CD4-positive, CD25-positive, alpha-beta regulatory T cell (primary cell): ENCODE results near the gene AGPAT4. TPM values are rescaled to one million over a fixed set of nuclear protein-coding genes. Genes with fewer than 3 reads are reported as not detected.
"Not testable (repeated sequence)": the region's sequence is repeated elsewhere in the genome, so short reads cannot be mapped to it uniquely, and the experiment has no call there.

Experiments used
- ATAC-seq, 2 donors: fragments of 150-1000 bp; cut with Tn5 transposase; one replicate each; pipeline ENCODE4 v1.10.0; 2021; ENCODE audit warnings: low read depth in 2 of 2, moderate number of reproducible peaks in 2 of 2, moderate library complexity in 1 of 2
- DNase-seq, 3 donors: peaks; one replicate each; pipeline versions ENCODE4 v3.0.0 to v3.0.0-alpha.2; 2012 to 2022; ENCODE audit warnings: mixed read lengths in 1 of 3
- H3K27ac ChIP-seq: one replicate; pipeline ENCODE4 v1.7.0; 2013; ENCODE audit warnings: mild to moderate bottlenecking, low read length; ENCODE audit not compliant: insufficient read depth, poor library complexity, severe bottlenecking
- H3K27me3 ChIP-seq: one replicate; pipeline ENCODE4 v1.7.0; 2013; ENCODE audit warnings: low read length; ENCODE audit not compliant: control insufficient read depth, insufficient read depth
- H3K36me3 ChIP-seq: one replicate; pipeline ENCODE4 v1.7.0; 2013; ENCODE audit warnings: mild to moderate bottlenecking, low read length, moderate library complexity; ENCODE audit not compliant: control insufficient read depth, insufficient read depth
- H3K4me1 ChIP-seq: 2 replicates; pipeline ENCODE4 v1.7.0; 2013; ENCODE audit warnings: mild to moderate bottlenecking, low read length; ENCODE audit not compliant: insufficient read depth, control insufficient read depth, poor library complexity, severe bottlenecking
- H3K4me3 ChIP-seq: one replicate; pipeline ENCODE4 v1.7.0; 2013; ENCODE audit warnings: low read depth, mild to moderate bottlenecking, low read length, moderate library complexity
- H3K9me3 ChIP-seq, 2 experiments: 1 replicate in 1 of 2; 2 replicates in 1 of 2; pipeline ENCODE4 v1.7.0; 2013; ENCODE audit warnings: low read length in 2 of 2, mild to moderate bottlenecking in 1 of 2, moderate library complexity in 1 of 2; ENCODE audit not compliant: control insufficient read depth in 2 of 2
- H3K27ac Mint-ChIP-seq, 3 donors: one replicate each; pipeline ENCODE4 v1.8.0; 2020 to 2022; ENCODE audit warnings: mild to moderate bottlenecking in 3 of 3, mixed read lengths in 3 of 3, moderate library complexity in 2 of 3
- H3K27me3 Mint-ChIP-seq: one replicate; pipeline ENCODE4 v1.8.0; 2022; ENCODE audit warnings: mild to moderate bottlenecking, mixed read lengths
- H3K36me3 Mint-ChIP-seq: one replicate; pipeline ENCODE4 v1.8.0; 2020; ENCODE audit warnings: mixed read lengths
- H3K4me1 Mint-ChIP-seq, 4 donors: one replicate each; pipeline ENCODE4 v1.8.0; 2020 to 2022; ENCODE audit warnings: mixed read lengths in 4 of 4, mild to moderate bottlenecking in 1 of 4
- H3K4me3 Mint-ChIP-seq, 4 donors: one replicate each; pipeline ENCODE4 v1.8.0; 2020 to 2022; ENCODE audit warnings: mild to moderate bottlenecking in 4 of 4, mixed read lengths in 4 of 4, moderate library complexity in 3 of 4
- H3K9me3 Mint-ChIP-seq, 7 donors: one replicate each; pipeline ENCODE4 v1.8.0; 2020 to 2022; ENCODE audit warnings: mixed read lengths in 7 of 7, mild to moderate bottlenecking in 3 of 7, moderate library complexity in 2 of 7
- polyA plus RNA-seq, 4 donors: library from polyadenylated mRNA; unstranded; fragments of 300-500 nt; fragmentation: Illumina TruSeq; gene quantifications; one replicate each; pipeline ENCODE4 v1.2.3, GENCODE V29; 2021
- total RNA-seq: library from RNA; stranded (reverse); gene quantifications from one replicate; pipeline ENCODE4 v1.2.3, GENCODE V29; 2022

Gene AGPAT4
- 14.6 TPM for total RNA-seq
- polyA plus RNA-seq, result 1 to 10 TPM; 2.4 to 4.7 (median 3.9) TPM

- H3K9me3 Mint-ChIP-seq, result peaks cover 0 to 4% (median 0%) of the 10 kb centered on the region in 7 donors
- Histone ChIP-seq H3K27ac (peak within 1 kb of the TSS; percentile 76), H3K36me3 (no peaks in the 10 kb centered on the region), H3K4me1 (peaks cover 24% of the 10 kb centered on the region), H3K4me3 (peak within 1 kb of the TSS; percentile 91), H3K9me3 (no peaks in the 10 kb centered on the region), H3K27me3 (peaks cover 3% of the 10 kb centered on the region)
- peak within 1 kb of the TSS; percentile 91 to 98 (median 93) for H3K4me3 Mint-ChIP-seq
- H3K4me1 Mint-ChIP-seq, result peaks cover 24 to 28% (median 26%) of the 10 kb centered on the region in 4 donors
- DNase-seq (peak; percentile 66 to 94 (median 84)), ATAC-seq (peak; percentile 97)
- H3K36me3 Mint-ChIP-seq, result no peaks in the 10 kb centered on the region
- H3K27ac Mint-ChIP-seq, result peak within 1 kb of the TSS; percentile 81 to 98 (median 92)
- peaks cover 21% of the 10 kb centered on the region for H3K27me3 Mint-ChIP-seq
Observed at GRCh38 chr6:161273752-161274487, at the start of gene AGPAT4. Gene AGPAT4, minus strand, starts transcription at chr6:161274061. Its CDS starts 41,848 bp downstream, at chr6:161232213.

GRCh38 chr6:161319231-161319630 lies 45.4 kb upstream of the AGPAT4 start:
- H3K4me1 Mint-ChIP-seq, result no peaks in the 10 kb centered on the region
- DNase-seq (no peak), ATAC-seq (no peak)
- peaks cover 15% of the 10 kb centered on the region for H3K27me3 Mint-ChIP-seq
- H3K9me3 ChIP-seq, result no peaks in the 10 kb centered on the region
- no peaks in the 10 kb centered on the region for H3K36me3 Mint-ChIP-seq
- no peak overlapping the region for H3K27ac Mint-ChIP-seq
- no peaks in the 10 kb centered on the region for H3K36me3 ChIP-seq
- H3K4me3 Mint-ChIP-seq, result no peak overlapping the region
- H3K4me3 ChIP-seq, result no peak overlapping the region
- no peaks in the 10 kb centered on the region for H3K4me1 ChIP-seq
- no peaks in the 10 kb centered on the region for H3K27me3 ChIP-seq
- H3K27ac ChIP-seq, result no peak overlapping the region
- H3K9me3 Mint-ChIP-seq, result peaks cover 0 to 4% (median 3%) of the 10 kb centered on the region in 7 donors

GRCh38 chr6:161318456-161318855 lies 44.6 kb upstream of the AGPAT4 start:
- Histone ChIP-seq H3K36me3 (no peaks in the 10 kb centered on the region), H3K27ac (no peak overlapping the region), H3K4me3 (no peak overlapping the region), H3K4me1 (no peaks in the 10 kb centered on the region), H3K9me3 (no peaks in the 10 kb centered on the region), H3K27me3 (no peaks in the 10 kb centered on the region)
- H3K4me1 Mint-ChIP-seq, result no peaks in the 10 kb centered on the region
- H3K4me3 Mint-ChIP-seq, result no peak overlapping the region
- peaks cover 14% of the 10 kb centered on the region for H3K27me3 Mint-ChIP-seq
- ATAC-seq (no peak), DNase-seq (no peak)
- no peak overlapping the region for H3K27ac Mint-ChIP-seq
- H3K9me3 Mint-ChIP-seq, result peaks cover 0 to 4% (median 3%) of the 10 kb centered on the region in 7 donors
- no peaks in the 10 kb centered on the region for H3K36me3 Mint-ChIP-seq

GRCh38 chr6:161316531-161316930 lies 42.7 kb upstream of the AGPAT4 start:
- Histone ChIP-seq H3K27me3 (no peaks in the 10 kb centered on the region), H3K9me3 (no peaks in the 10 kb centered on the region), H3K4me1 (no peaks in the 10 kb centered on the region), H3K27ac (no peak overlapping the region), H3K36me3 (no peaks in the 10 kb centered on the region), H3K4me3 (no peak overlapping the region)
- H3K9me3 Mint-ChIP-seq, result peaks cover 0 to 4% (median 0%) of the 10 kb centered on the region in 7 donors
- H3K27me3 Mint-ChIP-seq, result peaks cover 6% of the 10 kb centered on the region
- H3K27ac Mint-ChIP-seq, result no peak overlapping the region
- no peaks in the 10 kb centered on the region for H3K4me1 Mint-ChIP-seq
- H3K4me3 Mint-ChIP-seq, result no peak overlapping the region
- H3K36me3 Mint-ChIP-seq, result no peaks in the 10 kb centered on the region
- ATAC-seq, result no peak
- no peak for DNase-seq

- H3K4me3 Mint-ChIP-seq, H3K27me3 Mint-ChIP-seq, H3K27me3 ChIP-seq, H3K27ac ChIP-seq, H3K36me3 Mint-ChIP-seq, H3K4me1 Mint-ChIP-seq, ATAC-seq, DNase-seq, H3K27ac Mint-ChIP-seq, H3K4me1 ChIP-seq, H3K4me3 ChIP-seq, H3K9me3 Mint-ChIP-seq, H3K9me3 ChIP-seq, H3K36me3 ChIP-seq: not testable (repeated sequence)
Observed at GRCh38 chr6:161315246-161315917, 41.5 kb upstream of the AGPAT4 start.

- H3K4me1 ChIP-seq, H3K9me3 Mint-ChIP-seq, H3K27ac ChIP-seq, H3K27me3 ChIP-seq, H3K27me3 Mint-ChIP-seq, H3K36me3 Mint-ChIP-seq, H3K36me3 ChIP-seq, H3K4me1 Mint-ChIP-seq, H3K4me3 Mint-ChIP-seq, H3K27ac Mint-ChIP-seq, ATAC-seq, H3K4me3 ChIP-seq, H3K9me3 ChIP-seq, DNase-seq: not testable (repeated sequence)
Observed at GRCh38 chr6:161314541-161315245, 40.8 kb upstream of the AGPAT4 start.

GRCh38 chr6:161313940-161314509 lies 40.2 kb upstream of the AGPAT4 start:
- Histone ChIP-seq H3K36me3 (no peaks in the 10 kb centered on the region), H3K9me3 (no peaks in the 10 kb centered on the region), H3K27ac (no peak overlapping the region), H3K4me1 (no peaks in the 10 kb centered on the region), H3K27me3 (no peaks in the 10 kb centered on the region), H3K4me3 (no peak overlapping the region)
- H3K4me1 Mint-ChIP-seq, result peaks cover 0 to 7% (median 1%) of the 10 kb centered on the region in 4 donors
- ATAC-seq, result no peak
- no peaks in the 10 kb centered on the region for H3K36me3 Mint-ChIP-seq
- peaks cover 6% of the 10 kb centered on the region for H3K27me3 Mint-ChIP-seq
- H3K27ac Mint-ChIP-seq, result no peak overlapping the region
- DNase-seq, result no peak
- peaks cover 0 to 4% (median 0%) of the 10 kb centered on the region in 7 donors for H3K9me3 Mint-ChIP-seq
- no peak overlapping the region for H3K4me3 Mint-ChIP-seq
